HEK293T (cell line): Measurements from ENCODE around the gene CBL.

Source experiments
- CTCF ChIA-PET: fragments of 350-600 bp; formaldehyde crosslinking; extraction: SDS; loops from one replicate; lab custom pipeline; 2021; ENCODE audit warnings: antibody characterized with exemption, inconsistent platforms; lab: Yijun Ruan, JAX
- POLR2A ChIA-PET: fragments of 350-600 bp; formaldehyde crosslinking; extraction: SDS; loops from one replicate; lab custom pipeline; 2020; ENCODE audit warnings: antibody characterized with exemption, inconsistent platforms; lab: Yijun Ruan, JAX
- DNase-seq: peaks from one replicate; pipeline ENCODE4 v3.0.0; 2012; ENCODE audit warnings: mixed read lengths; ENCODE audit errors: extremely low spot score
- ARNT ChIP-seq: fragments of 450-650 bp; IDR thresholded peaks from 2 replicates; pipeline ENCODE4 v1.6.1; 2017; ENCODE audit warnings: mild to moderate bottlenecking
- BHLHE40 ChIP-seq: fragments of 450-650 bp; IDR thresholded peaks from 2 replicates; pipeline ENCODE4 v1.6.1; 2016; ENCODE audit warnings: mild to moderate bottlenecking, moderate library complexity, borderline replicate concordance
- CTBP1 ChIP-seq: fragments of 450-650 bp; IDR thresholded peaks from 2 replicates; pipeline ENCODE4 v1.6.1; 2016; ENCODE audit warnings: borderline replicate concordance
- ELF4 ChIP-seq: fragments of 450-650 bp; IDR thresholded peaks from 2 replicates; pipeline ENCODE4 v1.6.1; 2017; ENCODE audit warnings: antibody characterized with exemption
- FOXA1 ChIP-seq: fragments of 450-650 bp; IDR thresholded peaks from 2 replicates; pipeline ENCODE4 v1.6.1; 2016; ENCODE audit warnings: mild to moderate bottlenecking
- FOXK2 ChIP-seq: fragments of 450-650 bp; IDR thresholded peaks from 2 replicates; pipeline ENCODE4 v1.6.1; 2016; ENCODE audit warnings: mild to moderate bottlenecking
- FOXM1 ChIP-seq: fragments of 450-650 bp; IDR thresholded peaks from 2 replicates; pipeline ENCODE4 v1.6.1; 2017; ENCODE audit warnings: mild to moderate bottlenecking, borderline replicate concordance
- HDGF ChIP-seq: fragments of 450-650 bp; IDR thresholded peaks from 2 replicates; pipeline ENCODE4 v1.6.1; 2017; ENCODE audit warnings: antibody characterized with exemption, borderline replicate concordance
- L3MBTL2 ChIP-seq: fragments of 450-650 bp; conservative IDR thresholded peaks from 2 replicates; pipeline ENCODE4 v1.6.1; 2016; ENCODE audit warnings: mild to moderate bottlenecking
- LEF1 ChIP-seq: fragments of 450-650 bp; IDR thresholded peaks from 2 replicates; pipeline ENCODE4 v1.6.1; 2017; ENCODE audit warnings: mild to moderate bottlenecking, borderline replicate concordance
- NFRKB ChIP-seq: fragments of 450-650 bp; IDR thresholded peaks from 2 replicates; pipeline ENCODE4 v1.6.1; 2016; ENCODE audit warnings: mild to moderate bottlenecking, moderate library complexity
- SP1 ChIP-seq: fragments of 450-650 bp; IDR thresholded peaks from 2 replicates; pipeline ENCODE4 v1.6.1; 2017
- SUZ12 ChIP-seq: fragments of 450-650 bp; IDR thresholded peaks from 2 replicates; pipeline ENCODE4 v1.6.1; 2016; ENCODE audit warnings: mild to moderate bottlenecking
- TARDBP ChIP-seq: fragments of 450-650 bp; IDR thresholded peaks from 2 replicates; pipeline ENCODE4 v1.6.1; 2016
- ZNF384 ChIP-seq: fragments of 450-650 bp; IDR thresholded peaks from 2 replicates; pipeline ENCODE4 v1.6.1; 2016
- TF ChIP-seq, protein P1 (sequence below): fragments of 450-650 bp; IDR thresholded peaks from 2 replicates; pipeline ENCODE4 v1.6.1; 2016

The CBL gene

GRCh38 chr11:119288219-119288618 is 82.1 kb downstream of the CBL start:
- no peak for DNase-seq
- ChIA-PET POLR2A (no interaction called here), CTCF (no interaction called here)

DNA sequence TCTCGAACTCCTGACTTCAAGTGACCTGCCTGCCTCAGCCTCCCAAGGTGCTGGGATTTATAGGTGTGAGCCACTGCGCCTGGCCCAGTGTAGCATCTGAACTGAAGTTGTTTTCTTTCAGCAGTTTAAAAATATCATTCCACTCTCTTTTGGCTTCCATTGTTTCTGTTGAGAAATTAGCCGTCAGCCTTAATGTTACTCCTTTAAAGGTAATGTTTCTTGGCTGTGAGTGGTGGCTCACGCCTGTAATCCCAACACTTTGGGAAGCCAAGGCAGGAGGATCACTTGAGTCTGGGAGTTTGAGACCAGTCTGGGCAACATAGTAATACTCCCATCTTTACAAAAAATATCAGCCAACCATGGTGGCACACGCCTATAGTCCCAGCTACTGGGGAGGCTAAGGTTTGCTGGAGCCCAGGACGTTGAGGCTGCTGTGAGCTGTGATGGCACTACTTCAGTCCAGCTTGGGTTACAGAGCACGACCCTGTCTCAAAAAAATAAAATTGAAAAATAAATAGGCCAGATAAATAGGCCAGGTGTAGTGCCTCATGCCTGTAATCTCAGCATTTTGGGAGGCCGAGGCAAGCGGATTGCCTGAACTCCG is 84.9 kb downstream of the CBL start:
- no peak for DNase-seq
- CTCF ChIA-PET: no interaction called here
- TF ChIP-seq SUZ12 (no peak), ELF4 (no peak), FOXA1 (no peak), BHLHE40 (no peak), FOXK2 (no peak), ARNT (no peak), SP1 (no peak), L3MBTL2 (no peak), FOXM1 (no peak), ZNF384 (no peak), TARDBP (no peak), LEF1 (no peak), NFRKB (no peak), CTBP1 (no peak), HDGF (no peak)
- TF ChIP-seq, protein P1, sequence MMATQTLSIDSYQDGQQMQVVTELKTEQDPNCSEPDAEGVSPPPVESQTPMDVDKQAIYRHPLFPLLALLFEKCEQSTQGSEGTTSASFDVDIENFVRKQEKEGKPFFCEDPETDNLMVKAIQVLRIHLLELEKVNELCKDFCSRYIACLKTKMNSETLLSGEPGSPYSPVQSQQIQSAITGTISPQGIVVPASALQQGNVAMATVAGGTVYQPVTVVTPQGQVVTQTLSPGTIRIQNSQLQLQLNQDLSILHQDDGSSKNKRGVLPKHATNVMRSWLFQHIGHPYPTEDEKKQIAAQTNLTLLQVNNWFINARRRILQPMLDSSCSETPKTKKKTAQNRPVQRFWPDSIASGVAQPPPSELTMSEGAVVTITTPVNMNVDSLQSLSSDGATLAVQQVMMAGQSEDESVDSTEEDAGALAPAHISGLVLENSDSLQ: no peak
- POLR2A ChIA-PET: no interaction called here

More at GRCh38 chr11:119288219-119288618, 82.1 kb downstream of the CBL start:
- TF ChIP-seq ELF4 (no peak), SUZ12 (no peak), NFRKB (no peak), ARNT (no peak), FOXM1 (no peak), L3MBTL2 (no peak), FOXK2 (no peak), CTBP1 (no peak), TARDBP (no peak)

- CTCF ChIA-PET: no interaction called here
- TF ChIP-seq ZNF384 (no peak), NFRKB (no peak), ELF4 (no peak), HDGF (no peak), TARDBP (no peak), LEF1 (no peak), FOXK2 (no peak), SUZ12 (no peak), CTBP1 (no peak), FOXA1 (no peak), ARNT (no peak)
- TF ChIP-seq, protein P1: no peak
- POLR2A ChIA-PET: no interaction called here
- no peak for DNase-seq
These were observed 87.3 kb downstream of the CBL start for GRCh38 chr11:119293461-119293860.

- POLR2A ChIA-PET: no interaction called here
- CTCF ChIA-PET: no interaction called here
- TF ChIP-seq FOXK2 (no peak), BHLHE40 (no peak), ARNT (no peak), ELF4 (no peak), FOXA1 (no peak), FOXM1 (no peak)
- TF ChIP-seq, protein P1: no peak
- no peak for DNase-seq
These were observed 89.0 kb downstream of the CBL start for GRCh38 chr11:119295178-119295577.

DNA sequence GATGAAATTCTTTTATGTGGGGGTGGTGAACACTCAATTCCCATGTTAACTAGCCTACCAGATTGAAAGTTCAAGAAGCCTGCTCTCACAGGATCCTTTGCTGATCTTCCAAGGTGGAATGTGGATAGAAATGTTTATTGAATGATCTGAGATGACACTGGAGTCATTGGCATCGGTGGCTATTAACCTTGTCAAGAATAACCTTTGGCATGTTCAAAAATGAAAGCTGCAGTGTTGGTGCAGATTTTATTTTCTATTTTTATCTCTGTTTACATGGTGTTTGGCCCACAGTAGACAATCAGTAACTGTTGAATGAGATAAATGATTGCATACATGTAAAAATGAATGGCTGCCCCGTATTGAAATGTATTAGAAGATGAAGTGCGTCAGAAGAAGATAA is 91.8 kb downstream of the CBL start:
- ChIA-PET POLR2A (no interaction called here), CTCF (interaction anchor here (0.9 kb wide), 1 partner anchor 13 kb away, joined by 3 read pairs; no protein-coding TSS in a partner anchor)
- TF ChIP-seq SP1 (no peak), NFRKB (no peak), TARDBP (no peak), ZNF384 (no peak), SUZ12 (no peak), CTBP1 (no peak), FOXM1 (no peak), ELF4 (no peak), ARNT (no peak)
- no peak for DNase-seq

DNA sequence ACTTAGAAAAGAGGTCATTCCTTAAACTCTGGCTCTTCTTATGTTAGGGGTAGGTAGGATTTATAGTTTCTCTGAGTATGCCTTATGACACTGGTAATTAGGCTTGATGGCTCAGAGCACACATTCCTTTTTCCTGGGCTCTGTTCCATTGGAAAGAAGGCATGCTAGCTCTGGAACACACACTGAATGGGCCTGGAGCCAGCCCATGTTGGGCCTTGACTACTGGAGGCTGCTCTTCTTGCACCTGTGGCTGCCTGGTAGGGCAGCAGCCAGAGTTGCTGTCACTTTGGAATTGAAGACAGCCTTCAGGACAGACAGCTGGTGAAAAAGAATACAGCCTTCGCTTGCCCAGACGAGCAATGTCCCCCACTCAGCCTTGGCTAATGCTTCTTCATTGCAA is 92.6 kb downstream of the CBL start:
- TF ChIP-seq LEF1 (no peak), ZNF384 (no peak), CTBP1 (no peak), L3MBTL2 (no peak), ARNT (no peak), TARDBP (no peak), FOXM1 (no peak), HDGF (no peak), SP1 (no peak), SUZ12 (no peak), FOXK2 (no peak), NFRKB (no peak), BHLHE40 (no peak), ELF4 (no peak), FOXA1 (no peak)
- TF ChIP-seq, protein P1: no peak
- no peak for DNase-seq
- CTCF ChIA-PET: no interaction called here
- POLR2A ChIA-PET: no interaction called here
